Measurements from ENCODE around the gene CTSD.
"Not testable (repeated sequence)": the region's sequence is repeated elsewhere in the genome, so short reads cannot be mapped to it uniquely, and the experiment has no call there.

The CTSD gene

DNA sequence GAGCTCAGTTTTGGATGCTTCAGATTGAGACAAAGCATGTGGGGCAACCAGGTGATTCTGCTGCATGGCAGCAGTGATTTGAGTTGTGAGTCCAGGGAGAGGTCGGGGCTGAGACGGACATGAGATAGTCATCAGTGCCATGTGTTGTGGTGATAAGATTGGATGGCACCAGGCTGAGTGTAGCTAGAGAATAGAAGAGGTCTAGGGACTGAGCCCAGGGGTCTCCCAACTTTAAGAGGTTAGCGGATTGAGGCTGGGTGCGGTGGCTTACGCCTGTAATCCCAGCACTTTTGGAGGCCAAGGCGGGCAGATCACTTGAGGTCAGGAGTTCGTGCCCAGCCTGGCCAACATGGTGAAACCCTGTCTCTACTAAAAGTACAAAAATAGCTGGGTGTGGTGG, 6.3 kb upstream of the CTSD start:
- DNase-seq (ENCODE audit: low spot score) = no peak

GRCh38 chr11:1769304-1769936, 5.7 kb upstream of the CTSD start:
- DNase-seq (ENCODE audit: low spot score) = not testable (repeated sequence)

- DNase-seq (ENCODE audit: low spot score) = no peak
Observed at GRCh38 chr11:1768141-1768469, 4.4 kb upstream of the CTSD start.

DNA sequence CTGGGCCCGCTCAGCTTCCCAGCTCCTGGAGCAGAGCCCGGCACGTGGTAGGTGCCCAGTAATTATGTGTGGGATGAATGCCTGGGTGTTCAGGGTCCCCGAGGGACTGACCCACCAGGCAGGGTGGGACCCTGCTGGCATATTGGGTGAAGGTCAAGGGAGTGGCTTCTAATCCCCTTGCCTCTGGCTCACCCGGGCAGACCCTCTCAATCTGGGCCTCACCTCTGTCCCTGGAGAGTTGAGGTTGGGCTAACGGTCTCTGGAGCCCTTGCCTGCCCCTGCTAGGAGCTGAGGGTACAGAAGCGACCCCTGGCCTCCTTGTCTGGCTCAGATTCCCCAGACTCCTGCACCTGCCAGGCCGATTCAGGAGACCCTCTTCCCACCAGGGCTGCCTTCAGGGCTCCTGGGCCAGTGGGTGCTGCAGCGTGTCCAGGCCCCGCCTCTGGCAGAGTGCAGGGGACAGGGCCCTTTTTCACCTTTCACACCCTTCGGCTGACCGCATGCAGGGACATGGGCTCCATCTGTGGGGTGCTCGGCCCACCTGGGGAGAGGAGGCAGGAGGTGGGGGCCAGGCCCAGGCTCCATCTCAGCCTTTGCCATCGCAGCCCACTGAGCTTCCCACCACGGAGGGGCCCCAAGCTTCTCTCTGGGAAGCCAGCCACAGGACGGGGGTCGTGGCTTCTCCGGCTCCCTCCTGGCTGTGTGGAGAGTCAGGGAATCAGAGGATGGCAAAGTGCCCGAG, 3.8 kb upstream of the CTSD start:
- DNase-seq (ENCODE audit: low spot score) = no peak

GRCh38 chr11:1766719-1767398, 3.1 kb upstream of the CTSD start:
- no peak for DNase-seq (ENCODE audit: low spot score)

DNA sequence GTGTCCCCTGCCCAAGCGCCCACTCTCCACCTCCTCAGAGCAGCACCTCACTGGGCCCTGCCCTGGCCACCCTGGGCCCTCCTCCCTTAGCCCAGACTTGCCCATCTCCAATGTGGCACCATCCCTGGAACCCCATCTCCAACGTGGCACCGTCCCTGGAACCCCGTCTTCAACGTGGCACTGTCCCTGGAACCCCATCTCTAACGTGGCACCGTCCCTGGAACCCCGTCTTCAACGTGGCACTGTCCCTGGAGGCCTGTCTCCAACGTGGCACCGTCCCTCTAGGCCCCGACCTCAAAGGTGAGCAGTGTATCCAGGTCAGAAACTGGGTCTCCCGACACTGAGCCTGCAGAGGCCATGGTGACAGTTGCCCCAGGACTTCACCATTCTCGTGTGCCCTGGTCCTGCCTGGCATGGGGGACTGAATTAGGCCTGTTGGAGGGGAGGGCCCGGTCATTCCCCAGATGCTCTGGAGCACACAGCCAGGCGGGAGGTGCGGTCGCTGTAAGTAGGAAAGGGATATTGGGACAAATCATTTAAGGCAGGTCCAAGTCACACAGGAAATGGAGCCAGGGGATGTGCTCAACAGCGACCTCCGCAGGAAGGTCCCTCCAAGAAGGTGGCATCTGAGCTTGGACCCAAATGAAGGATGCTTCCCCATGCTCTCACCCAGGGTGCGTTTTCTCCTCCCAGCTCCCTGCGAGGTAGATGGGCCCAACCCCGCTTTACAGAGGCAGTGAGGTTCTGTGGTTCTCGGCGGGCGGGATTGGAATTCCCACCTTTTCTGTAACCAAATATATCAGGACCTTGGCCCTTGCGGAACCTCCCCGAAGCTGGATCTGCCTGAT, 2.4 kb upstream of the CTSD start:
- DNase-seq (ENCODE audit: low spot score) = no peak

DNA sequence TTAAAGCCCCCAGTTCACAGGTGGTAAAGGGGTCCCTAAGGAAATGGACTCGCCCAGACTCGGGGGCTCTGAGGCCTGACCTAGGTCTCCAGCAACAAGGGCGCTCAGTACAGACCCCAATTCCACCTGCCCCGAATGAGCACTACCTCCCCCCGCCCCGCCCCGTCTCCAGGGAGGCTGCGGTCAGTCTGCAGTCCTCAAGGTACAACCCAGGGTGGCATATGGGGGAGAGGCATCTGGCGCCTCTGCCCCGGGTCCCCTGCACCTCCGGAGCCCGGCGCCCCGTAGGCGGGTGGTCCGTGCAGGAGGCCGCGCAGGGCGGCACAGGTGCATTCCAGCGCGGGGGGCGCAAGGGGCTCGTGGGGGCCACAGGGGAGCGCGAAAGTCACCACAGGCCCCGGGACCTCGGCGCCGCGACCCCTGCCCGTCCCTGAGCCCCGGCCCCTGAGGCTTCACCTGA, 361 bp downstream of the CTSD start:
- no peak for DNase-seq (ENCODE audit: low spot score)

DNA sequence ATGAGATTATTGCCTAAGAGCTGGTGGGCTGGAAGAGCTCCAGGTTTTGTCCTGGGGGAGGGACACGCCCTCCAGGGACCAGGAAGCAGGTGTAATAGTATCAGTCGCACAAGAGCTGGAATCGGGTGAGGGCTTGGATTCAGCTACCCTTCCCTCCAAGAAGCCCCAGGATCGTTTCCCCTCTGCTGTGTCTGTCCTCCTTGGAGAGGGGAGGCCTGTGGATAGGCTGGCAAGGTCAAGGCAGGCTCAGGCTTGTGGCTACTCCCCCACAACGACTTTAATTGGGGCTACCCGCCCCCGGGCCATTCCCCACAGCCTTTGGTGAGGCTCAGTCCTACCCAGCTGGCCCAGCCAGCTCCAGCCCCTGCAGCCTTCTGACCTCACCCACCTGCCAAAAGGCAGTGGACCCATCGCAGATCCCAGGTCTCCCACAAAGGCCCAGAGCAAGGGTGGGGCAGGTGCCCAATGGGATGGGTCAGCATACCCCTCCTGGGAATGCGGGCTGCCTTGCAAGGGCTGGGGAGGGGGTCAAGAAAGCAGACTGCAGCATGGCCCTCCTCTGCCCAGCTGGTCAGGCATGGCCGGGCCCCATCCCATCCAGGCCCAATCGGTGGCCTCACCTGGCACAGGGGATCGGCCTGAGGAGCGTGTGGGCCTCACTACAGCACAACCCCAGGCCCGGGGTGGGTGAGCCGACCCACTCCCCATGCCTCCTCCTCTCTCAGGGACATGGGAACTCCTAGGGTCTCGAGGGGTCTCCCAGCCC, 1.0 kb downstream of the CTSD start:
- no peak for DNase-seq (ENCODE audit: low spot score)

- no peak for DNase-seq (ENCODE audit: low spot score)
Observed at GRCh38 chr11:1761857-1762536, 1.7 kb downstream of the CTSD start.

- DNase-seq (ENCODE audit: low spot score) = no peak
Observed at GRCh38 chr11:1761110-1761856, 2.4 kb downstream of the CTSD start.

DNA sequence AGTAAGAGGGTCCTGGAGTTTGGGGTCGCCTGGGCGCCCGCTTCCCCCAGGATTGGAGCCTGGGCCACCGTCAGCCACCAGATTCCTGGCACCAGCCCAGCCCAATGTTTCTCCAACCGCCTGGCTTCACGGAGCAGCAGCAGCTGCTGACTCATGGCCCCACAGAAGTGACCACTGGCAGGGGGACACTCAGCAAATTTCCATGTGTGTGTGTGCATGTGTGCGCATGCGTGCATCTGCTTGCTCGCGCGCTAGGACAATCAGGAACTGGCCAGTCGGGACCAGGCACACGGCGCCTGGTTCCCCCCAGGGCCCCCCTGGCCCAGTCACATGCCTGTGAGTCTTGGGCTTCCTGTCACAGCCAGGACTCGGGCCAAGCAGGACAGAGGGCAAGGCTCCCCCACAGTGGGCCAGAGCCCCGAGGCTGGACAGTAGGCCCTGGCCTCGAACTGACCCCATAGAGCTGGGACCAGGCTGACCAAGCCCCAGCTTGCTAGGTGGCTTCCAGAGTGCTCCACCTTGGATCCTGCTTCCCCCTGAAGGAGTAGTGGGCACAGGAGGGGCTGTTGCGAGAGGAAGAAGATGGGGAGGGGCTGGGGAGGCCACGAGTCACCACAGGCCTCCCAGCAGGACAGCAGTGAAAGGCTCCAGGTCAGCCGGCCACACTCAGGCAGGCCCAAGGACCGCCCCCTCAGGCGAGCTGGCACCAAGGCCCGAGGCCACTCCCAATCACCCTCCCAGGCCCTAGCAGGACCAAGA, 3.2 kb downstream of the CTSD start:
- DNase-seq (ENCODE audit: low spot score) = no peak

- no peak for DNase-seq (ENCODE audit: low spot score)
Observed at GRCh38 chr11:1759851-1760220, 3.9 kb downstream of the CTSD start.

DNA sequence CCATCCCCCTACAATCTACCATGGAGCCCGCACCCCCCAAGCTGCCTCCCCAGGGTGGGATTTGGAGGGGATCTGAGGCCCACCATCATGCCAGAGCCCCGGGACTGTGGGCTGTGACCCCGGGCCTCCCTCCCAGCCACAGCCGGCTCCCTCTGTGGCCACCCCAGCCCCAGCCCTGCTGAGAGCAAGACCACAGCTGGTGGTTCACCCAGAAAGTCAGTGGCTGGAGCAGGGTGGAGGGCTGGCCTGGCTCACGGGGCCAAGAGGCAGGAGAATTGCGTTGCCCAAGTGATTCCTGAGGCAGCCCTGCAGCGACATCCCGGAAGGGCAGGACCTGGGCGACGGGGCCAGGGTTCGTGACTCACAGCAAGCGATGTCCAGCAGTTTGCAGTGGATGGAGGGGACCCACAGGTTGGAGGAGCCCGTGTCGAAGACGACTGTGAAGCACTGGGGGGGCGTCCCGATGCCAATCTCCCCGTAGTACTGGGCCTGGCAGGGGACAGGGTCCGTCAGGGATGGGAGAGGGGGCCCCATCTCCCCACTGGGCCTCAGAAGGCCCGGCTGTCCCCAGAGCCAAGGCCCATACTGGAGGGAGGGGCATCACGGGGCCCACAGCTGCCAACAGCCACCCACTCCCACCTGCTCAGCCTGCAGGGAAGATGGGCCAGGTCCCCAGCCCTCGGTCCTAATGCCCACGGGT, 4.4 kb downstream of the CTSD start:
- DNase-seq (ENCODE audit: low spot score) = no peak

DNA sequence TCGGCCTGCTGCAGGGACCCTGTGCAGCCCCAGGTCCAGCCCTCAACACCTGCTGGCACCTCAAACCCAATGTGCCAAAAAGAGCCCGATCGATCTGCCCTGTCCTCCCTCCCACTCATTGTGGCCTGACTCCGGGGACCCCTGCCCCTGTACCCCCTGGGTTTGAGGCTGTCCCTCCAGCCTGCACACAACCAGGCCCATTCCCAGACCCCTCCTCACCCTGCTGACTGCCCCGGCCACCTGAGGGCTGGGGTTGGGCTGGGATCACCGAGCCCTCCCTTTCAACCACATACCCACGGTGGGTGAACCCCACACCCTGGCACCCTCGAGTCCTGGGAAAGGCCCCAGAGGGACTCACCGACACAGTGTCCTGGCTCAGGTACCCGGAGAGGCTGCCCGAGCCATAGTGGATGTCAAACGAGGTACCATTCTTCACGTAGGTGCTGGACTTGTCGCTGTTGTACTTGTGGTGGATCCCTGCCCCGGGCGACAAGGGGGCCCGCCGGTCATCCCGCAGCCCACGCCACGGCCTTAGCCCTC, 5.0 kb downstream of the CTSD start:
- DNase-seq (ENCODE audit: low spot score) = no peak

DNA sequence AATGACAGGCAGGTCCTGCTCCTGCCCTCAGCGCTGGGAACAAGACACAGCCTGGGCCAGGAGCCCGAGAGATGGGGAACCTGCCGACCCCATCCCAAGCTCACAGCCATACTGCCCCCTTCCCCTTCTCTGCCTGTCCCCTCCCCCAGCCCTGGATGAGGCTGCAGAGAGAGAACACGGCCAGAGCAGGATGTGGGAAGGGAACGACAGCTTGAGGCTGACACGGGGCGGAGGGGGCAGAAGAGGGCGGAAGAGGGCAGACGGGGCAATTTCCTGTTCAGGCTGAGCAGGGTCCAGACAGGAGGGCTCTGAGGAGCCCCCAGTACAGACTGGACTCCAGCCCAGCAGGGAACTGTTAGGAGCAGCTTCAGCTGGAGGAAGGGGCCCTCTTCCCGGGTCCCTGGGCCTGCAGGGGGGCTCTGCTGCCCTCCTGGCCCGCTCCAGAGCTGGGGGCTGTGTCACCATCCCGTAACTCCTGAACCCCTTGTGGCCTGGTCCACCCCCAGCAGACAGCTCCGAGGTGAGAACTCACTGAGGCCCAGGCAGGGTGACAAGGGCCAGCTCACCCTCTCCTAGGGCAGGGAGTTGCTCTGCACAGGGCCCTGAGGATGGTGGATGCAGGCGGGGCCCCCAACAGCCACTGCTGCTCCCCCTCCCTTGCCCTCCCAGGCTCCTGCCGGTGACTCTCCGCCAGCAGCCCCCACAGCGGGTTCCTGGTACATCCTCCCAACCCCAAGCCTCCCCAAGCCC, 5.7 kb downstream of the CTSD start:
- no peak for DNase-seq (ENCODE audit: low spot score)

DNA sequence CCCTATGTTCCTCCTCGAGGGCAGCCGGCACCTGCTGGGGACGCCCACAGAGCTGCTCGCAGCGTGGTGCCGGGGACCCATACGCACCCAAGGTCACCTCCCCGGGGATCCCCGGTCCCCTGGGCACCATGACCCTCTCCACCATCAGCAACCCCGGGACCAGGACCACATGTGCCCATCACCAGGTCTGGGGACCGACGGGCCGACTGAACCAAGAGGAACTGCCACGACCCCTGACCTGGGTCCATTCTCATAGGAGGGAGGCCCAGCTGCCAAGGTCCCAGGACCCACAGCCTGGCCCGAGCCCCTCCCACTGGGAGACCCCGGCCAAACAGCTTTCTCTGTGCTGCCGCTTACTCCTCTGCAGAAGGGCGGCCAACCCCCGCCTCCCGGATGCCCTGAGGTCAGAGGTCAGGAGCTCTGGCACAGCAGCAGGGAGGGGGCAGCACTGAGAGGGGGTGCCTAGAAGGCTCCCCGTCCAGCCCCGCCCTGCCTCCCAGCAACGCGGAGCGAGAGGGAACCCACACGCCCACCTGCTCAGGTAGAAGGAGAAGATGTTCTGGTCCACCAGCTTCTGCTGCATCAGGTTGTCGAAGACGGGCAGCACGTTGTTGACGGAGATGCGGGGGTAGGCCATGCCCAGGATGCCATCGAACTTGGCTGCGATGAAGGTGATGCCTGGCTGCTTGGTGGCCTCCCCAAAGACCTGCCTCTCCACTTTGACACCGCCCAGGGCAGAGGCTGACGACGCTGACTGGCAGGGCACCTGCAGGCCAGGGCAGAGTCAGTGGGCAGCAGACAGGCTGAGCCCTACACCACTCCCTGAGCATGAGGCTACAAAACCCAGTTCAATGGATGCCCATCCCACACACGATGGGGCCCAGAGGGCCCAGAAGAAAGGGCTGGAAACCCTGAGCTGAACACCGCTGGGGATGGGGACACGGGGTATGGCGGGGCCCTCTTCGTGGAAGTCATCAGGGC, 6.6 kb downstream of the CTSD start:
- DNase-seq (ENCODE audit: low spot score) = no peak
